Left ventricle myocardium inferior (tissue), 1 donor: ENCODE measurements around the gene SORCS3. TPM values are rescaled to one million over a fixed set of nuclear protein-coding genes. Genes with fewer than 3 reads are reported as not detected.

Source experiments
- DNase-seq: peaks from one replicate; pipeline ENCODE4 v3.0.0-alpha.2; 2020
- H3K27ac ChIP-seq: fragments of 200-600 bp; replicated peaks from 2 replicates; pipeline ENCODE4 v1.8.0; 2021
- H3K27me3 ChIP-seq: fragments of 200-600 bp; 2 replicates; pipeline ENCODE4 v1.8.0; 2021; ENCODE audit warnings: low read depth
- H3K36me3 ChIP-seq: fragments of 200-600 bp; 2 replicates; pipeline ENCODE4 v1.8.0; 2021
- H3K4me1 ChIP-seq: fragments of 200-600 bp; 2 replicates; pipeline ENCODE4 v1.8.0; 2021
- H3K4me3 ChIP-seq: fragments of 200-600 bp; 2 replicates; pipeline ENCODE4 v1.8.0; 2021; ENCODE audit warnings: mild to moderate bottlenecking, moderate library complexity
- H3K9me3 ChIP-seq: fragments of 200-600 bp; replicated peaks from 2 replicates; pipeline ENCODE4 v1.8.0; 2021
- CTCF ChIP-seq: fragments of 200-600 bp; IDR thresholded peaks from 2 replicates; pipeline ENCODE4 v1.8.0; 2021; ENCODE audit warnings: antibody characterized with exemption, mild to moderate bottlenecking, borderline replicate concordance
- intact Hi-C: fragments of 100-400 bp; cut with micrococcal nuclease; formaldehyde crosslinking; loops from one replicate; pipeline ENCODE4 v1.11.0; 2022
- total RNA-seq: library from RNA; stranded (reverse); fragmentation: NEBNext Ultra II Directional; extraction: Animal tissue kit (Norgen Biotek cat#: 25700); gene quantifications from one replicate; pipeline ENCODE4 v1.2.1, GENCODE V29; 2021
- donor health status: DM: no; HTN: yes; CAD: no; lungs with severe emphysema.

The SORCS3 gene
- total RNA-seq, 1 donor from 2014 or later, result 0.03 TPM

- no peaks in the 10 kb centered on the region for H3K36me3 ChIP-seq
- H3K4me1 ChIP-seq, result peaks cover 45% of the 10 kb centered on the region
- H3K27ac ChIP-seq, result peak overlapping the region; percentile 50
- no peak for DNase-seq
- no peak for TF ChIP-seq CTCF
- intact Hi-C loops, result no loop called here
- no peak overlapping the region for H3K4me3 ChIP-seq
- H3K9me3 ChIP-seq, result no peaks in the 10 kb centered on the region
- H3K27me3 ChIP-seq, result no peaks in the 10 kb centered on the region
Measured at GRCh38 chr10:104735757-104736391, 94.8 kb downstream of the SORCS3 start.

DNA sequence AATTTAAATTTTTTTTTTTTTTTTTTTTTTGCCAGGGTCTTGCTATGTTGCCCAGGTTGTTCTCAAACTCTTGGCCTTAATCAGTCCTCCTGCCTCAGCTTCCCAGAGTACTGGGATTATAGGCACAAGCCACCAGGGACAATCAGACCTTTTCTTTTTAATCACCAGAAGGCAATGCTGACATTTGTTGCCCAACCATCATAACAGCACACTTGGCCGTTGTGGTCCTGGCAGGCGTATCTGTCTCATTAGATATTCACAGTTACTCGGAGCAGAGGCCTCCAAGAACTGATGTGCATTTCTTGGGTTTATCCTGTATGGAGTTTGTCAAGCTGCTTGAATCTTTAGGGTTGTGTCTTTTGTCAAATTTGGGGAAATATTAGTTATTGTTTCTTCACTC is 100.0 kb downstream of the SORCS3 start:
- Histone ChIP-seq H3K27me3 (no peaks in the 10 kb centered on the region), H3K4me1 (peaks cover 7% of the 10 kb centered on the region), H3K27ac (no peak overlapping the region), H3K9me3 (no peaks in the 10 kb centered on the region), H3K36me3 (no peaks in the 10 kb centered on the region), H3K4me3 (no peak overlapping the region)
- TF ChIP-seq CTCF, result no peak
- intact Hi-C loops, result no loop called here
- DNase-seq, result no peak

DNA sequence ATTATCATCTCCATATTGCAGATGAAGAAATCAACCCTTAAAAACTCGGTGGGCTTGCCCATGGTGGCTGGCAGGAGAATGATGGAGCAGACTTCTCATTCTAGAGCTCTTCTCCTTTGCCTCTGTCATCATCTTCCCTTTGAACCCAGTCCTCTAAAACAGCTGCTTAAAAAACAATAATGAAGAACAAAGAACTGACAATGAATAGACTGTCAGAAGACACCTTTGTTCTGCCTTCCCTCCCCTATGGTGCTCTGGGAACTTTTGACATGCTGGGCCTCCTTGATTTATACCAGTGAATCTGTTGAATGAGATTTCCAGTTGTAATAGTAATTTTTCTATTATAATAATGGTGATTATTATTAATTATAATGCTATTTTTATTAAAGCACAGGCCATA is 103.0 kb downstream of the SORCS3 start:
- Histone ChIP-seq H3K27me3 (no peaks in the 10 kb centered on the region), H3K9me3 (no peaks in the 10 kb centered on the region), H3K4me3 (no peak overlapping the region), H3K36me3 (no peaks in the 10 kb centered on the region), H3K4me1 (peaks cover 7% of the 10 kb centered on the region), H3K27ac (no peak overlapping the region)
- intact Hi-C loops, result no loop called here
- DNase-seq, result no peak
- TF ChIP-seq CTCF, result no peak

DNA sequence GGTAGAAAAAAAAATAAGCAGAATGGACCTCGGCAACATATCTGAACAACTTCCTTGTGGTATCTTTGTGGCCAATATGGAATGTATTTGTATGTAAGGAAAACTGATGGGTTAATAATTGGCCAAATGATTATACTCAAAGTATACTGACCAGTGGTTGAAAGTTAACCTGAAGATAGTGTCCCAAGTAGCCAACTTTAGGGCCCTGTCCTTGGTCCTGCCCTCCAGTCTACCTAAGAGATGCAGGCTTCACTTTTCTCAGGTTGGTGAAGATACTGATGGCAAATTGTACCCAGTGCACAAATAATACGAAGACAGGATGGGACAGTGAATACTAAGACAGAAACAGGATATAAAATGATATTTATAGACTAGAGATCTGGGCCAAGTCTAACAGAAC is 109.2 kb downstream of the SORCS3 start:
- Histone ChIP-seq H3K4me3 (no peak overlapping the region), H3K27me3 (no peaks in the 10 kb centered on the region), H3K36me3 (no peaks in the 10 kb centered on the region), H3K27ac (no peak overlapping the region), H3K4me1 (peaks cover 8% of the 10 kb centered on the region), H3K9me3 (no peaks in the 10 kb centered on the region)
- DNase-seq, result no peak
- TF ChIP-seq CTCF, result no peak
- intact Hi-C loops, result no loop called here

DNA sequence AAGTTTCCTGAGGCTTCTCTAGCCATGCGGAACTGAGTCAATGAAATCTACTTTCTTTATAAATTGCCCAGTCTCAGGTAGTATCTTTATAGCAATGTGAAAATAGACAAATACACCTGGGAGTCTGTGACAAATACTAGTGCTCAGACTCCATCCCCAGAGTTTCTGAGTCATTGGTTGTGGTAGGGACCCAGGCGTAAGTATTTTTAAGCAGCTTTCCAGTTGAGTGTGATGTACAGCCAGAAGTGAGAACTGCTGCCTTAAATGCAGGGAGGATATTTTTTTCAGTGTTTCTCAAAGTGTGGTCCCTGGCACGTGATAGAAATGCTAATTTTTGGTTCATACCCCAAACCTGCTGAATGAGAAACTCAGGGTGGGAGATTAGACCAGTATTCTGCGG is 121.7 kb downstream of the SORCS3 start:
- Histone ChIP-seq H3K4me1 (no peaks in the 10 kb centered on the region), H3K36me3 (no peaks in the 10 kb centered on the region), H3K4me3 (no peak overlapping the region), H3K27me3 (peaks cover 29% of the 10 kb centered on the region), H3K9me3 (no peaks in the 10 kb centered on the region), H3K27ac (no peak overlapping the region)
- intact Hi-C loops, result no loop called here
- no peak for TF ChIP-seq CTCF
- no peak for DNase-seq
